Measurements from ENCODE around the gene PHGDH. TPM values are rescaled to one million over a fixed set of nuclear protein-coding genes. Genes with fewer than 3 reads are reported as not detected.

Gene PHGDH
- total and polyA plus RNA-seq, 2 donors (not counting 3 experiments of a cell fraction or from before 2014, with no cell fraction given), result 37.9 to 120 TPM

- CTCF ChIA-PET, result no interaction called here
- H4K20me1 ChIP-seq (replicated peaks; ENCODE audit: control insufficient read depth, extremely low read depth, insufficient read depth, low read length), result no peaks in the 10 kb centered on the region
- H3K27ac ChIP-seq (ENCODE audit: insufficient read depth, low read depth, low read length), result no peak overlapping the region
- no peak overlapping the region for H2AFZ ChIP-seq (ENCODE audit: low read depth, low read length)
- H3K9me3 ChIP-seq (replicated peaks; ENCODE audit: control insufficient read depth, insufficient read depth, low read length), result no peaks in the 10 kb centered on the region
- no peak overlapping the region for H3K4me3 ChIP-seq (replicated peaks in 1 of 3; ENCODE audit: insufficient read depth in 1 of 3, low read depth in 1 of 3, low read length in 3 of 3)
- no peak overlapping the region for H3K4me2 ChIP-seq (ENCODE audit: insufficient read depth, low read length)
- H3K36me3 ChIP-seq (ENCODE audit: control insufficient read depth in 2 of 2, extremely low read depth in 1 of 2, insufficient read depth in 2 of 2, low read length in 2 of 2), result no peaks in the 10 kb centered on the region
- POLR2A ChIA-PET, result no interaction called here
- dilution Hi-C loops (cut with MboI; ENCODE audit: extremely low pct_ligation_motif_present, low sequenced_read_pairs), result no loop called here
- no peak for FAIRE-seq
- H3K9me1 ChIP-seq (replicated peaks; ENCODE audit: control insufficient read depth, extremely low read depth, insufficient read depth, low read length), result no peaks in the 10 kb centered on the region
- H3K79me2 ChIP-seq (ENCODE audit: control insufficient read depth, insufficient read depth, low read length), result no peaks in the 10 kb centered on the region
- no peak overlapping the region for H3K9ac ChIP-seq (replicated peaks; ENCODE audit: extremely low read depth, insufficient read depth, low read length)
- no TSS peak for BruUV-seq (replicated peaks)
- intact Hi-C loops (cut with micrococcal nuclease), result no loop called here
- TF ChIP-seq EZH2 (IDR thresholded peaks at IDR 0.05; ENCODE audit: borderline replicate concordance, low read depth, low read length, severe bottlenecking) (no peak), MAX (IDR thresholded peaks at IDR 0.05; ENCODE audit: insufficient read depth, insufficient read length) (no peak), POLR2AphosphoS5 (IDR thresholded peaks at IDR 0.05; ENCODE audit: insufficient read depth, low read depth, low read length) (no peak), CTCF (IDR thresholded peaks at IDR 0.05; ENCODE audit: extremely low read depth in 1 of 2, insufficient read depth in 1 of 2, low read depth in 1 of 2, low read length in 2 of 2) (no peak), JUN (IDR thresholded peaks at IDR 0.05; ENCODE audit: borderline replicate concordance, insufficient read depth, insufficient read length, low read depth) (no peak), GATA2 (IDR thresholded peaks at IDR 0.05; ENCODE audit: insufficient read depth, insufficient read length, low read depth, low read length) (no peak), FOS (IDR thresholded peaks at IDR 0.05; ENCODE audit: borderline replicate concordance, insufficient read depth, low read length) (no peak)
- no peak for DNase-seq (ENCODE audit: low read depth, low spot score)
- H3K4me1 ChIP-seq (ENCODE audit: control insufficient read depth, extremely low read depth, insufficient read depth, low read length), result no peaks in the 10 kb centered on the region
- H3K27me3 ChIP-seq (ENCODE audit: control insufficient read depth in 2 of 2, insufficient read depth in 2 of 2, low read length in 2 of 2), result peaks cover 10% of the 10 kb centered on the region in 2 experiments
Observed at GRCh38 chr1:119762953-119763352, 51.2 kb downstream of the PHGDH start.
